Measurements from ENCODE around the gene DNAH7.
"Not testable (repeated sequence)": the region's sequence is repeated elsewhere in the genome, so short reads cannot be mapped to it uniquely, and the experiment has no call there.

The DNAH7 gene

GRCh38 chr2:195721042-195721441, 347.6 kb downstream of the DNAH7 start:
- DNase-seq (ENCODE audit: low read depth): no peak

GRCh38 chr2:195716466-195716865, 352.2 kb downstream of the DNAH7 start:
- no peak for DNase-seq (ENCODE audit: low read depth)

GRCh38 chr2:195711478-195711877, 357.2 kb downstream of the DNAH7 start:
- DNase-seq (ENCODE audit: low read depth): no peak

GRCh38 chr2:195709901-195710806, 358.5 kb downstream of the DNAH7 start:
- DNase-seq (ENCODE audit: low read depth): no peak

DNA sequence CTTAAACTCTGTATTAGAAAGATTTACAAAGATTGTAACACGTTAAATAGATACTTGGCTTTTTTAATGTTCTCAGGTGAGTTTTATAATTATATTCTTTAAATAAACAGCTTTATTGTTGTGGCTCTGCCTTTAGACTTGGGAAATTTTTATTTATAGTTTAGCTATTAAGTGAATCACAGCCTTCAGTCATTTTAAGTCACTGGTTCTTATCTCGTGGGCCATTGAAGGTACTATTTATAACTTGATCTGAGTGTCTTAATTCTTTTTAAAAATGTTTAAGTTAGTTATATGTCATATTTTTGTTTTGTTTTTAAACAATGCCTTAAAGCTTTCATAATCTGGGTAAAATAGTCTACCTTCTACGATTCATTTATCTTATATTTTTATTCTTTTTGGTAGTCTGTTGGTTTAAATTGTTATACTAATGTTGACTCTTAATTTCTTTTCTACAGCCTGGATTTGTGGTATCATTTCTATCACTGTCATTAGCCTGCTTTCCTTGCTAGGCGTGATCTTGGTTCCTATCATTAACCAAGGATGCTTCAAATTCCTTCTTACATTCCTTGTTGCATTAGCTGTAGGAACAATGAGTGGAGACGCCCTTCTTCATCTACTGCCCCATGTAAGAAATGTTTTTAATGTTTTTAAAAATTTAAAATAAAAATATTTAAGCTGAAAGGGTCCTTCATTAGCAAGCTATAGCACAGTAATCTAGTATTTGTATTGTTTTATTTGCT, 362.3 kb downstream of the DNAH7 start:
- DNase-seq (ENCODE audit: low read depth): no peak

- no peak for DNase-seq (ENCODE audit: low read depth)
These were observed 368.2 kb downstream of the DNAH7 start for GRCh38 chr2:195700480-195700879.

DNA sequence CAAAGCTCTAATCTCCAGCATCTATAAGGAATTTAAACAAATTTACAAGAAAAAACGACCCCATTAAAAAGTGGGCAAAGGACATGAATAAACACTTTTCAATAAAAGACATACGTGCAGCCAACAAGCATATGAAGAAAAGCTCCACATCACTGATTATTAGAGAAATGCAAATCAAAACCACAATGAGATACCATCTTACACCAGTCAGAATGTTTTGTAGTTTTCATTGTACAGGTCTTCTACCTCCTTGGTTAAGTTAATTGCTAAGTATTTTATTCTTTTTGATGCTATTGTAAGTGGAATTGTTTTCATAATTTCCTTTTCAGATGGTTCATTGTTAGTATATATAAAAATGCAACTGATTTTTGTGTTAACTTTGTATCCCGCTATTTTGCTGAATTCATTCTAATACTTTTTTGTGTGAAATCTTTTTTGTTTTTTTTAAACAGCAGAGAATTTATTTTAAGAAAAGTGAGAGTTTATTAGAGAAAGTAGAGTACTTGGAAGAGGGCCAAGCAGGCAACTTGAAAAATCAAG, 370.9 kb downstream of the DNAH7 start:
- DNase-seq (ENCODE audit: low read depth): no peak

DNA sequence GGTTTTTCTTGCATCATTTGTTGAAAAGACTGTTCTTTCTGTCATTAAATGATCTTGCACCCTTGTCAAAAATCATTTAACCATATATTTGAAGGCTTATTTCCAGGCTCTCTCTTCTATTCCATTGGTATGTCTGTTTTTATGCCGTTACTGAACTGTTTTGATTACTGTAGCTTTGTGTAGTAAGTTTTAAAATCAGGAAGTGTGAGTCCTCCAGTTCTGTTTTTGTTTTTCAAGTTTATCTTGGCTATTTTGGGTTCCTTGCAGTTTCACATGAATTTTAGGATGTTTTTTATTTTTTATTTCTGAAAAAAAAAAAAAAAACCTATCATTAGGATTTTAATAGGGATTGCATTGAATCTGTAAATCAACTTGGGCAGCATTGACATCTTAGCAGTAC, 372.6 kb downstream of the DNAH7 start:
- no peak for DNase-seq (ENCODE audit: low read depth)

DNA sequence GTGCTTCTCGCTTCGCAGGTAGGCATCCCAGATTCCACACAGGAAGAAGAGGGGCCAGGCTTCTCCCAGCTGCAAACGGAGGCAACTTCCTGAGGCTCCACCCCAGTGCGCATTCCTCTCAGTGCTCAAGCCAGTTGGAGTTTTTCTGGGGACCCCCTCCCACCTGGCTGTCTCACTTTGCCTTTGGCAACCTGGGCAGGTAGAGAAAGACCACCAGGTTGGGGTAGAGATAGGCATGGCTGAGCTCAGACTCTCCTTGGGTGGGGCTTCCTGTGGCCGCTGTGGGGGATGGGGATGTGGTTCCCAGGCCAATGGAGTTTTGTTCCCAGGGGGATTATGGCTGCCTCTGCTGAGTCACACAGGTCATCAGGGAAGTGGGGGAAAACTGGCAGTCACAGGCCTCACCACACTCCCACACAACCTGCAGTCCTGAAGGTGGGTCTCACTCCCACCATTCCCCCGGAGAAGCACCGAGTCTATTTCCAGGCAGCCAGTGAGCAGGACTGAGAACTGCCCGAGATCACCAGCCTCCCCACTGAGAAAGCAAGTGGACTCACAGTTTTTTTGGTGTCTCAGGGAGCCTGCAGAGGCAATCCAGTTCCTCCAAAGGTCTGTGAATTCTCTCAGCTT, 373.5 kb downstream of the DNAH7 start:
- DNase-seq (ENCODE audit: low read depth): no peak

- no peak for DNase-seq (ENCODE audit: low read depth)
These were observed 374.1 kb downstream of the DNAH7 start for GRCh38 chr2:195694553-195694952.

DNA sequence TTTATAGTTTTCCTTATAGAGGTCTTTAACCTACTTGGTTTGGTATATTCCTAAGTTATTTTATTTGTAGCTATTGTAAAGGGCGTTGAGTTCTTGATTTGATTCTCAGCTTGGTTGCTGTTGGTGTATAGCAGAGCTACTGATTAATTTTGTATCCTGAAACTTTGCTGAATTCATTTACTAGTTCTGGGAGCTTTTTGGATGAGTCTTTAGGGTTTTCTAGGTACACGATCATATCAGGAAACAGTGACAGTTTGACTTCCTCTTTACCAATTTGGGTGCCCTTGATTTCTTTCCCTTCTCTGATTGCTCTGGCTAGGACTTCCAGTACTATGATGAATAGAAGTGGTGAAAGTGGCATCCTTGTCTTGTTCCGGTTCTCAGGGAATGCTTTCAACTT, 376.1 kb downstream of the DNAH7 start:
- DNase-seq (ENCODE audit: low read depth): not testable (repeated sequence)

Measured in T-helper 22 cell (primary cell).